Stimulated activated CD4-positive, alpha-beta T cell treated with anti-CD3 and anti-CD28 coated beads, Interleukin-15, amount 100 ng/mL, for 48 hours (primary cell): ENCODE measurements around the gene KCNE3.
"Not testable (repeated sequence)": the region's sequence is repeated elsewhere in the genome, so short reads cannot be mapped to it uniquely, and the experiment has no call there.

Experiments
- DNase-seq, 2 donors: peaks; one replicate each; pipeline ENCODE4 v3.0.0-alpha.2; 2020; ENCODE audit warnings: low read depth in 2 of 2

The KCNE3 gene

GRCh38 chr11:74443071-74443864 lies 24.1 kb downstream of the KCNE3 start:
- DNase-seq = no peak

- DNase-seq = no peak
Measured at GRCh38 chr11:74442636-74443035, 24.7 kb downstream of the KCNE3 start.

GRCh38 chr11:74438681-74439080 lies 28.7 kb downstream of the KCNE3 start:
- no peak for DNase-seq

GRCh38 chr11:74437441-74438042 lies 29.8 kb downstream of the KCNE3 start:
- DNase-seq = no peak

GRCh38 chr11:74434528-74434927 lies 32.8 kb downstream of the KCNE3 start:
- DNase-seq = no peak

- no peak for DNase-seq
Measured at GRCh38 chr11:74429205-74429604, 38.1 kb downstream of the KCNE3 start.

- DNase-seq = no peak
Measured at GRCh38 chr11:74427384-74427886, 39.9 kb downstream of the KCNE3 start.

GRCh38 chr11:74425100-74425499 lies 42.2 kb downstream of the KCNE3 start:
- DNase-seq = no peak

- DNase-seq = no peak
Measured at GRCh38 chr11:74418509-74418895, 48.8 kb downstream of the KCNE3 start.

GRCh38 chr11:74417860-74418508 lies 49.4 kb downstream of the KCNE3 start:
- no peak for DNase-seq

GRCh38 chr11:74417379-74417804 lies 50.0 kb downstream of the KCNE3 start:
- no peak for DNase-seq

- DNase-seq = not testable (repeated sequence)
Measured at GRCh38 chr11:74416974-74417373, 50.4 kb downstream of the KCNE3 start.

GRCh38 chr11:74412733-74413359 lies 54.5 kb downstream of the KCNE3 start:
- no peak for DNase-seq

- no peak for DNase-seq
Measured at GRCh38 chr11:74412321-74412720, 55.0 kb downstream of the KCNE3 start.

GRCh38 chr11:74409633-74410032 lies 57.7 kb downstream of the KCNE3 start:
- DNase-seq = no peak
